ENCODE results near the gene FAM222B.
"Not testable (repeated sequence)": the region's sequence is repeated elsewhere in the genome, so short reads cannot be mapped to it uniquely, and the experiment has no call there.

Gene FAM222B

DNA sequence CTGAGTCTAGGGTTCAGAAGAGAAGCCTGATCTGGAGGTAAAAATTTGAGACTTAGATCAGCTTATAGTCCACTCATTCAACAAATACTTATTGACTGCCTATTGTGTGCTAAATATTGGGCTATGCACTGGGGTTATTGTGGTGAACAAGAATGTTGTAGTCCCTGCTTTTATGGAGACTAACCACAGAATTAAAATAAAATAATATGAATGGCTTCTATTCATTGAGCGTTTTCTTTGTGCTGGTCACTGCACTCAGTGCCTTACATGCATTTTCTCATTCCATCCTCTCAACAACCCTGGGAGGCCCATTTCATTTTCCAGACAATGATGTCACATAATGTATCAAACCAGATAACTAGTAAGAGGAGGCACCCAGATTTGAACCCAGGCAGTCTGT is 109.2 kb downstream of the FAM222B start:
- DNase-seq, result no peak

DNA sequence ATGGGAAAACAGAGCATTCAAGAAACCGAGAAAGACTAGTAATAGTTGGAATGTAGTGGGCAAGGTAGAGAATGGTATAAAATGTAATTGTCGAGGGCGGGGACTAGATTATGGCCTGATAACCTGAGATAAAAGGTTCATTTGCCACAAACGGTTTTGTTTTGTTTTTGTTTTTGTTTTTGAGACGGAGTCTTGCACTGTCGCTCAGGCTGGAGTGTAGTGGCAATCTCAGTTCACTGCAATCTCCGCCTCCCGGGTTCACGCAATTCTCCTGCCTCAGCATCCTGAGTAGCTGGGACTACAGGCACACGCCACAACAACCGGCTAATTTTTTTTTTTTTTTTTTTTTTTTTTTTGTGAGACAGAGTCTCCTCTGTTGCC is 112.7 kb downstream of the FAM222B start:
- no peak for DNase-seq

DNA sequence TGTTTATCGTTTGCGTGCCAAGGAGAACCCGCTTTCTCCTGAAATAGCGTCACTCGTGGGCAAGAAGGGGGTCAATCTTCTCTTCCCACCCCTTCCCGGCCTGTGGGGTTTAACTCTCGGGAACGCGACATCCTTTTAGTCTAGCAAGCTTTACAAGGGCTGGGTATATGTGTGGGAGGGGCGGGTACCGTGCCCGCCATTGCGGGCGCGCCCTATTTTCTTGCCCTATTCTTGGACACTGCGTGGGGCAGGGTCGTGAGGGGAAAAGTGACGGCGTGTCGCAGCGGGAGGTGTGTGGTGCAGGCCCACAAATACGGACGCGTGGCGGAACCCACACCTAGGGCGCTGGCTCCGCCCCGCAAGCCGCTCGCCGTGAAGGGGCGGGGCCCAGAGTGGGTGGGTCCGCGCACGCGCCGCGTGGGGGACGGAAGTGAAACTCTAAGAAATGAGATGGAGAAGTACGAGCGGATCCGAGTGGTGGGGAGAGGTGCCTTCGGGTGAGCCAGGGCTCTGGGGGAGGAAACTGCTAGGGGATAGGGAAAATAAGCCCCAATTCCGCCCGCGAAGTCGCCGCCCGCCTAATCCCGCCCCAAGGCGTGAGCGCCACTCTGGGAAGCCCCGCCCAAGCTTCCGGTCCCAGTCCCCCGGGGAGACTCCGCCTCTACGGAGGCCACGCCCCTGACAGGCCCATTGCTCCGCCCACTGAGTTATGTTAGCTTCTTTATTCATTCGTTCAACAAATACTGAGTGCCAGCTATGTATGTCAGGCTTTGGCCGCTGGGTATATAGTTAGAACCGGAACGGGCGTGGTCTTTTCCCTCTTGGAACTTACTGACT is 114.0 kb downstream of the FAM222B start, which contains the start of gene NEK8:
NEK8 (plus strand) TSS at position 425 of the 837 bp plus-strand sequence; CDS start at position 451, 26 bp downstream.
- DNase-seq, result peak; percentile 57 to 98 (median 88)

GRCh38 chr17:28726627-28727491 is 115.7 kb downstream of the FAM222B start:
- DNase-seq, result peak; percentile 39 to 94 (median 88)

DNA sequence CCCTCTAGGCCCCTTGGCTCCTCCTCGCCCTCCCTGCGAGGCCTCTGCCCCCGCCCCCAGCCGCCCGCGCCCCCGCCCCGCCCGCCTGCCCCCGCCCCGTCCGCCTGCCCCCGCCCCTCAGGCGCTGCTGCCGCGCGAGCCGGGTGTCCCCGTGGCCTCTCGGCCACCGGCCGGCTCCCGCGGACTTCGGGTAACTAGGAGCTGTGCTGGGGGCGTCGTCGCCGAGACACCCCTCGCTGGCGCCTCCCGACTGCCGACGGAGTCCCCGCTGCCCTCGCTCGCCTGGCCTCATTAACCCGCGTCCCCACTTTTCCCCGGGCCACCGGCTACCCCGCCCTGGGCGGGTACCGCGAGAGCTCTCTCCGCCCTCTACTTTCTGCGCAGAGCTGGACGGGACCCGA is 116.4 kb downstream of the FAM222B start, which contains the start of gene TLCD1:
TLCD1 (minus strand) TSS at position 8 of the 401 bp plus-strand sequence. CDS start 136 bp downstream, outside the sequence.
- DNase-seq, result peak in 39 of 51 donors; percentile 46 to 83 (median 66)

DNA sequence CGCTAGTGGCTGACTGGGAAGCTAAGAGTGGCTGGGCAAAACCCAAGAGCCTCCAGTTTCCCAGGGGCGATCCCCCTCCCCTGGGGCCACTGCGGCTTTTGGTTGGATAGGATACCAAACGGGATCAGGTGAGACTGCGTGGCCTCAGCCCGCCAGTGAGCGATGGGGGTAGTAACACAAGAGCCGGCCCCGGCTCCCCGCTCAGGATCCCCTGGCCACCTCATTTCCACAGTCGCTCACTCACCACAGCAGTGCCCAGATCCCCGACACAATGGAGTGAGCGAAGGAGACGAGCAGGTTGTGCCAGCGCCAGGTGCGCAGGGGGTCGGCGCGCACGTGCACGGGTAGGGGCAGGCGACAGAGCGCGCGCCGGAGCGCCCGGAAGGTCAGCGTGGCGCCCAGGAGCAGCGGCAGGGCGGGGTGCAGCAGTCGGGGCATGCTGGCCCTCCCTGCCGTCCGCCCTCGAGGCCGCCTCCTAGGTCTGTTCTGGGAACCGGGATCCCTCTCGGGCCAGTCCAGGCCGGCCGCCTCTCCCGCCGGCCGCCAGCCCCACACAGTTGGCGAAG is 116.8 kb downstream of the FAM222B start:
- peak in 9 of 51 donors; percentile 33 to 73 (median 58) for DNase-seq

DNA sequence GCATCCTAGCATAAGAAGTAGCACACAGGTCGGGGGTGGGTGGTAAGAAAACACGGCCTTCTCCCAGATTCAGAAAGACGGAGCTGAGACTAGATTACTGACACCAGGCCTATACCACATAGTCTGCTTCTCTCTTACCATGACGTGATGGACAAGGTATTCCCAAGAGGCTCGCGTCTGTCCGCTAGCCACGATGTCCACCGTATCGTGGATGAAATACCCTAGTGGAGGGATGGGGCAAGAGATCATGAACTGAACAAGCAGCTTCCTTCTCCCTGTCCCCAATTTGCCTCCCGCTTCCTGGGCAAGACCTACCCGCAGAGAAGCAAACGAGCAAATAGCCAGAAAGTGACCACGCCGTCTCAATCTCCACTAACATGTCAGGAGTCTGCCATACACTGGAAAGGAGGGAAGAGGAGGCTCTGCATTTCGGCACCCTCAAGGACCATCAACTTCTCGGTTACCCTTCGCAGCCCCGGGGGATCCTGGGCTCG is 117.4 kb downstream of the FAM222B start:
- no peak for DNase-seq

- DNase-seq, result no peak
Measured at GRCh38 chr17:28724500-28725165, 118.0 kb downstream of the FAM222B start.

DNA sequence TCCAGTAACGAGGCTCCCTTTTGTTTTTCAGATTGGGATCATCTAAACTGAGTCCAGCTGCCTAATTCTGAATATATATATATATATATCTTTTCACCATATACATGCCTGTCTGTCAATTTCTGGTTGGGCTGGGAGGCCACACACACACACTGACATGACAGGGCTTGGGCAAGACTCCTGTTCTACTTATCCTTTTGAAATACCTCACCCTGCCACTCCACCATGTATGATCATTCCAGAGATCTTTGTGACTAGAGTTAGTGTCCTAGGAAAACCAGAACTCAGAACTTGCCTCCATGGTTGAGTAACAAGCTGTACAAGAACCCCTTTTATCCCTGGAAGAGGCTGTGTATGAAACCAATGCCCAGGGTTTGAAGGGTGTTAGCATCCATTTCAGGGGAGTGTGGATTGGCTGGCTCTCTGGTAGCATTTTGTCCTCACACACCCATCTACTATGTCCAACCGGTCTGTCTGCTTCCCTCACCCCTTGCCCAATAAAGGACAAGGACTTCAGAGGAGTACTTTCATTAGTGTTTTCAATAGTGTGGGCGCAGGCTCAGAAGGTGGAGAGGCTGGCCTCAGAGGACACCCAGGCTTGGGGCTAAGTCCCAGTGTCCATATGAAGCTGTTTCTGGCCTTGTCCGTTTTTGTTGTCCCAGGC is 118.6 kb downstream of the FAM222B start:
- not testable (repeated sequence) for DNase-seq

DNA sequence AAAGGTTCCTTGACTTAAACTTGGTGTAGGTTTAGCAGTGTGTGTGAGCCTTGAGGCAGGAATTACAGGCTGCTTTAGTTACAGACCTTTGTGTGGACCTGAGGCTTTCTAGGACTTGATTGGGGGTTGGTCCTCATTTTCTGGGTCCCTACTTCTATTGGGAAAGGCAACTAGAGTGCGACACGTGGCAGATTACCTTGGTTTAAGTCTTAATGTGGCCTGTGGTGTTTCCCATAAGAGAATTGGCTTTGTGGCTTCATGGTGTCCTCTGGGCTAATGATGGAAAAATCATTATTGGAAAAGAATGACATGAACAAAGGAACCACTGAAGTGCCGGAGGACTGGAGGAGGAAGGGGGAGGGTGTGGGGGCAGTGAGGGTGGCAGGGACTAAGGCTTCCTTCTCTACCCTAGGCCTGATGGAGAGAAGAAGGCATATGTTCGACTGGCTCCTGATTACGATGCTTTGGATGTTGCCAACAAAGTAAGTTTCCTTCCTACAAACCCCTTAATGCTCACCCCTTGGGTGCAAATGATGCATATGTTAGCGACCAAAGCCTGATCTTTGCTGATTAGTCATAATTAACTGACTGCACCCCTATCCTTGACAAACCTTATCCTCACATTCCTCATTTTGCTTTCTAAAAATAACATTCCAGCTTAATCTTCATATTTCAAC is 119.3 kb downstream of the FAM222B start:
- DNase-seq, result no peak

DNA sequence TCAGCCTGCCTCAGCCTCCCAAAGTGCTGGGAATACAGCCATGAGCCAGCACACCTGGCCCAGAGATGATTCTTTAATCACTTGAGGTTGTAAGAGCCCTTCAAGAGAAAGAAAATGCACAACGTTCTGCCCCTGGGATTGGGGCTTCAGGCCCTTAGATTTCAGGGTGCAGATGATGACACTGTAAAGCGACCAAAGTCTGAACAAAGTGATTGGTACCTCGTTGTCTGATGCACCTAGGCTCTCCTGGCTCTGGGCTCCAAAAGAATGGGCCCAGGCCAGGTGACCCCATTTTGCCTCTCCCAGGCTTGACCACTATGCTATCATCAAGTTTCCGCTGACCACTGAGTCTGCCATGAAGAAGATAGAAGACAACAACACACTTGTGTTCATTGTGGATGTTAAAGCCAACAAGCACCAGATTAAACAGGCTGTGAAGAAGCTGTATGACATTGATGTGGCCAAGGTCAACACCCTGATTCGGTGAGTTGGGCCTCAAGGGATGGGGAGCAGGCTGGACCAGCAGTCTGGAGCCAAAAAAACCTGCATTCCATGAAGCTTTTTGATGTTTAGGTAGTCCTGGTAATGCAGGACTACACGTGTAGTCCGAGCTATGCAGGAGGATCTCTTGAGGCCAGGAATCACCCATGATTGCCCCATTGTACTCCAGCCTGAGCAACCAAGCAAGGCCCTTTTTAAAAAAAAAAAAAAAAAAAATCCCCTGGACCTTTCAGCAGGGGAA is 120.0 kb downstream of the FAM222B start:
- DNase-seq, result no peak

- not testable (repeated sequence) for DNase-seq
Measured at GRCh38 chr17:28720997-28721329, 121.6 kb downstream of the FAM222B start.

DNA sequence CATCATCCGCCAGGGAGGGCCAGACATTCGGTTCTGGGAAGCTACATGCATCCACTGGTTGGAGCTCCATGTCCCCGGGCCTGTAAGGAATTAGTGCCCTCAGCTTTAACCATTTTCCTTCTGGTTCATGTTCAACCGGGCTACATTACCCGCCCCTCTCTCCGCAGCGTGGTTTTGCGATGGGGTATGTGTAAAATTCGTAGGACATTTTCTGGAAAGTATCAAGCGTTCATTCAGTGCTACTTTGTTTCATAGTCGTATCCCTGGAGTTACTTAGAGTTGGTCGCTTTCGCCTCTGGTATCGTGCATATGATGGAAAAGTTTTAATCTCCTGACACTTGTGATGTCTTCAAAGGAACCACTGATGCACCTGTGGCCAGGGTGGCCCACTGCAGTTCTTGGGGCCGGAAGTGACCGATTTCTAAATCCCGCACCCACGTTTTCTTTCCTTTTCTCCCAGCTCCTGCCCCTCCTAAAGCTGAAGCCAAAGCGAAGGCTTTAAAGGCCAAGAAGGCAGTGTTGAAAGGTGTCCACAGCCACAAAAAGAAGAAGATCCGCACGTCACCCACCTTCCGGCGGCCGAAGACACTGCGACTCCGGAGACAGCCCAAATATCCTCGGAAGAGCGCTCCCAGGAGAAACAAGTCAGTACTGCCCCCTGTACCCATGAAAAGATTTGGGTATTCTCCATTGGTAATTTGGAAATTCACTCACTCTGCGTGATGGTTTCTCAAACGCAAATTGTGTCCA is 122.2 kb downstream of the FAM222B start:
- no peak for DNase-seq

DNA sequence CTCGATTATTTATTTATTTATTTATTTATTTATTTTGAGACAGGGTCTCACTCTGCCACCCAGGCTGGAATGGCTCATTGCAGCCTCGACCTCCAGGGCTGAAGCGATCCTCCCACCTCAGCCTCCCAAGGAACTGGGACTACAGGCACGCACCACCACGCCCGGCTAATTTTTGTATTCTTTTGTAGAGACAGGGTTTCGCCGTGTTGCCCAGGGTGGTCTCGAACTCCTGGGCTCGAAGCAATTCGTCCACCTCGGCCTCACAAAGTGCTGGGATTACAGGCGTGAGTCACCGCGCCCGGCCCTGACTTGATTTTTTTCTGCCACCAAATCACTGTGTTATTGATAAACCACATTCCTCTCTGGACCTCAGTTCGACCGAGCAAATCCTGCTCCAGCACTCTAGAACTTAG is 123.6 kb downstream of the FAM222B start:
- no peak for DNase-seq

- peak in 1 of 51 donors; percentile 58 for DNase-seq
Measured at GRCh38 chr17:28718333-28719020, 124.1 kb downstream of the FAM222B start.

DNA sequence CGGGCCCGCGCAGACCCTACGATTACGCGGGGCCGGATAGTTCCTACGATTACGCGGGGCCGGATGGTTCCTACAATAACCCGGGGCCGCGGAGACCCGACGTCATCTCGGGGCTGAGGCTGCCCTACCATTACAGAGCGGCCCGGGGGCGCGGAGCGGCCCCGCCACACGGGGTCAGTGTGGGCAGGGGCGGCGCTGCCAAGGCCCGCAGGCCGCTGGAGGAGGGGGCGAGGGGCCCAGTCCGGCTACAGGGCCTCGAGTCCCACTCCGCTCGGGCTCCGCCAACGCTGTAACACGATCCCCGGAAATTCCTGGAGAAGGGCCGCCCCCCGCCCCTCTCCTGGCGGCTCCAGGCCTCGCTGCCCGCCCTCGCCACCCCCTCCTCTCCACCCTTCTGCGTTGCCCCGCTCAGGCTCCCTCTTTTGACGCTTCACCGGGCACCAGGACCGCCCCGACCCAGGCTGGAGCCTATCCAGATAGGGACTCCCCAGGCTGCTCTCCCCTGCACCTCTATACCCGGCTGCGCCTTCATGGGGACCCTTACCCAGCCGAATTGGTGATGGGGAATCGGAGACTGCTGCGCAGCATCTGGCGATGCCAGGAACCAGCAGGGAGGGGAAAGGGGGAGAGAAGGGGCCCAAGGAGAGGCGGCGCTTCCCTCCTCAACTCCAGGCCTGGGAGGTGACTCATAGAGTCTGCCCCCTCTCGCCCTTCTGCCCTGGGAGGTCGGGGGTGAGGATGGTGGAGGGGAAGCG is 124.8 kb downstream of the FAM222B start, which contains the start of gene RAB34:
RAB34 (minus strand) TSS at position 291 of the 755 bp plus-strand sequence. CDS start 602 bp downstream, outside the sequence.
- peak in 33 of 51 donors; percentile 16 to 71 (median 55) for DNase-seq
